ENCODE results near the gene RAB31. TPM values are rescaled to one million over a fixed set of nuclear protein-coding genes. Genes with fewer than 3 reads are reported as not detected.

Gene RAB31
- total RNA-seq, 2 experiments from 2014 or later, result 3.5 to 4.9 TPM

DNA sequence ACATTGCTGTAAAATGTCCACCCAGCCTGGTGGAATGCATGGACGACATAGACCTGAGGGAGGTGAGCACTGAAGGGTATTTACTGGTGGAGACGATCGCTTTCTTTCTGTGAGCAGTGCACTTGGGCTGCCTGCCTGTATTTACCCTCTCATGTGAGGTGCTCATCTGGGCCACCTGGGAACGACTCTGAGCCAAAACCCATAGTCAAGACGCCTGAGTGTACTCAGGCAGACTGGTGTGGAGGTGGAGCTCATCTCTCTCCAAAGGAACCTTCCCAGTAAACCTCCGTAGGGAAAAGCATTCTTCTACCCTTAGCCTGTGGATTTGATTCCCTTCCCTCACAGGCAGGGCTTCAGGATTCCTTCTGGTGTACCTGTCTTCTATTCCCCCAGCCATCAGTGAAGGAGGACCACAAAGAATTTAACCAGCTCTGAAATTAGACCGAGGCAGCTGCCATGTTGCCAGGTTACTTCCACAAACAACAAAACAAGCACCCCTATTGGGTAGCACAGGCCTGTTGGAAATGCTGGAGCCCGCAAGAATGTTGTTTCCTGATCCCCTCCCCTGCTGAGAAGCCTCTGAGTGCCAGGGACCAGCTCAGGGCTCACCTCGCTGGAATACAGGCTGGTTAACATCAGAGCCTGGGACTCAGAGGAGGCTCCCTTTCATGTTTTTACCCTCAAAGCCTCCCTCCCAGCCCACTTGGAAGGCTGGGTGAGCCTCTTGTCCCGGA is 130.2 kb downstream of the RAB31 start:
- Mint-ChIP-seq H3K36me3 (ENCODE audit: low read depth) (no peaks in the 10 kb centered on the region), H3K27ac (no peak overlapping the region), H3K27me3 (peaks cover 35% of the 10 kb centered on the region), H3K9me3 (no peaks in the 10 kb centered on the region), H3K4me1 (no peaks in the 10 kb centered on the region), H3K4me3 (no peak overlapping the region)
- ChIA-PET CTCF (no interaction called here), POLR2A (no interaction called here)
- DNase-seq, result no peak

DNA sequence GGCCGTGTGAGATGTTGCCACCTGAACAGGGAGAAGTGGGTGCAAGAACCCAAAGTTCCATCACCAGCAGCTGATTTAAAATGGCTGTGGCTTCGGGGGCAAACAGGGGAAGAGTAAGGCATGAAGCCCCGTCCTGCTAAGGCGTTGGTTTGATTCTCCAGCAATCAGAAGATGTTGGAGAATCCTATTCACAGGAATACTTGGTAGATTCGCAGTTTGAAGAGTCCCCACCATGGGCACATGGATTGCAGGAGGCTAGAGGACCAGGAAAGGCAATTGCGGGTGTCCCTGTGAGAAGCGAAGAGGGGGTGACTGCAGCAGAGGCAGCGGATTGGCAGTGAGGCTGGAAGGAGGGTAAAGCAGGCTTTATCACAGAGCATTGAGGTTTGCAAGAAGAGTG is 131.1 kb downstream of the RAB31 start:
- Mint-ChIP-seq H3K9me3 (no peaks in the 10 kb centered on the region), H3K27me3 (peaks cover 32% of the 10 kb centered on the region), H3K4me3 (no peak overlapping the region), H3K36me3 (ENCODE audit: low read depth) (no peaks in the 10 kb centered on the region), H3K27ac (no peak overlapping the region), H3K4me1 (no peaks in the 10 kb centered on the region)
- POLR2A ChIA-PET, result no interaction called here
- no peak for DNase-seq
- CTCF ChIA-PET, result no interaction called here

DNA sequence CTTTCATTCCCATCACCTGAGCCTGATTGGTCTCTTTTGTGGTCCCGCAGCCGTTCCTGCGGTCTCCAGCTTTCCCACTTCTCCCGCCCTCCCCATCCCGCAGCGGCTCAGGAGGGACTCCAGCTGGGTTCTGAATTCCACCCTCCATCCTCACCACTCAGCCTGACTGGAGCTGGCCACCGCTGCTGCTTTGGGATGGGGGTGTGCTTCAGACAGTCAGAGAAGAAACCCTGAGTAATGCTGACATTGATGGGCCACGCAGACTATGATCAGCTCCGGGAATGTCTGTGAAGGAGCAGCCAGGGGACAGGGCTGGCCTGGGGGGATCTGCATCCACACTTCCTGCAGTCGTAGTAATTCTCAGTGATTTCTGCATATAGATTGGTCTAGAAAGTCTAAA is 131.8 kb downstream of the RAB31 start:
- Mint-ChIP-seq H3K4me1 (no peaks in the 10 kb centered on the region), H3K27me3 (peaks cover 29% of the 10 kb centered on the region), H3K36me3 (ENCODE audit: low read depth) (no peaks in the 10 kb centered on the region), H3K27ac (no peak overlapping the region), H3K4me3 (no peak overlapping the region), H3K9me3 (no peaks in the 10 kb centered on the region)
- POLR2A ChIA-PET, result no interaction called here
- CTCF ChIA-PET, result no interaction called here
- no peak for DNase-seq

DNA sequence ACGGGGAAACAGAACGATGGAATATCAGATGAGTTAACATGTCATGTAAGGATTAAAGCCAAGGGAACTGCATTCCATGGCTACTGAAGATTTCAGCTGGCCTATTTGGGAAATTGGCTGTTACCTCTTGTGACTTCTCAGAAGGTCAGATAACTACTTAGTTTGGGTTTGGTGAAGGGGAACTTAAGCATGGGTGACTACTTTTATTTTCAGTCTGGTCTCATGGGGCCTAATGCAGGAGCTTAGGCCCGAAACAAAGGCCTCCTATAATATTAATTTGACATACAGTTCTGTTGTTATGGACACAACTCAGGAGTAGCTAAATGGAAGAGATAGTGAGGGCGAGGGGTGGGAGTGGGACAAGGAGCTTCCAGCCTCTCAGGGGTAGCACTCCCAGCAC is 133.7 kb downstream of the RAB31 start:
- H3K4me1 Mint-ChIP-seq, result no peaks in the 10 kb centered on the region
- POLR2A ChIA-PET, result no interaction called here
- no peaks in the 10 kb centered on the region for H3K36me3 Mint-ChIP-seq (ENCODE audit: low read depth)
- peaks cover 28% of the 10 kb centered on the region for H3K27me3 Mint-ChIP-seq
- no peak overlapping the region for H3K27ac Mint-ChIP-seq
- H3K4me3 Mint-ChIP-seq, result no peak overlapping the region
- H3K9me3 Mint-ChIP-seq, result no peaks in the 10 kb centered on the region
- no peak for DNase-seq
- CTCF ChIA-PET, result no interaction called here

DNA sequence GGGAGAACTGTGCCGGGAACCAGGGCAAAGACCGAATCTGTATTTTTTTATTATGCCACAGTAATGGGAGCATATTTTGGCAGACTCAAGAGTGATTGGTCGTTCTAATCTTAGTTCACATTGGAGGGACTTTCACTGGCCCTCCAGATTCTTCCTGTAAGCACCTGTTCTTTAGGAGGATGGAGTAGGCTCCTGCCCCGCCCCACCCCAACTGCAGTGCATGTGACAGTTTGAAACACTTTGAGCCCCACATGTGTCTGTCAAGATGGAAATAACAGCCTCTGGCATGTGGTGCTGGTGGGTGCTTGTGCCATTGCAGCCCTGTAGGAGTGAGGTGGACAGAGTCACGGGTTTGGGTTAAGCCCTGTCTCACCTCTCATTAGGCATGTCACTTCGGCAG is 134.3 kb downstream of the RAB31 start:
- DNase-seq, result no peak
- CTCF ChIA-PET, result no interaction called here
- H3K27me3 Mint-ChIP-seq, result peaks cover 30% of the 10 kb centered on the region
- no peak overlapping the region for H3K27ac Mint-ChIP-seq
- no peaks in the 10 kb centered on the region for H3K9me3 Mint-ChIP-seq
- H3K36me3 Mint-ChIP-seq (ENCODE audit: low read depth), result no peaks in the 10 kb centered on the region
- POLR2A ChIA-PET, result no interaction called here
- no peaks in the 10 kb centered on the region for H3K4me1 Mint-ChIP-seq
- no peak overlapping the region for H3K4me3 Mint-ChIP-seq

DNA sequence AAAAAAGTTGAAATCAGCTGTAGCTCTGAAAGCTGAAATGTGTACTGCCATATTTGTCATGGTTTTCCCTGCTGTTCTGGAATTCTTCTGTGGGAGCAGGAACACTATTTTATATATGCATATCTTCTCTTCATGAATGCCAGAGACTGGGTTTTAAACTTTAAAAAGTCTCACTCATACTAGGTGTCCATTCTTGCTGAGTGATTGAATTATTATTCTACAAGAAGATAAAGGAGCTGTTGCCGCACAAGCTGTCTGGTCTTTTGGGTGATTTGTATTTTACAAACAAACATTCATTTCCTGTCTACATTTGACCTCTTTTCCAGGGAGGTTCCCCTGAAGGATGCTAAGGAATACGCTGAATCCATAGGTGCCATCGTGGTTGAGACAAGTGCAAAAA is 137.2 kb downstream of the RAB31 start:
- Mint-ChIP-seq H3K4me3 (no peak overlapping the region), H3K9me3 (no peaks in the 10 kb centered on the region), H3K4me1 (no peaks in the 10 kb centered on the region), H3K27ac (no peak overlapping the region), H3K36me3 (ENCODE audit: low read depth) (no peaks in the 10 kb centered on the region), H3K27me3 (peaks cover 36% of the 10 kb centered on the region)
- no peak for DNase-seq
- CTCF ChIA-PET, result no interaction called here
- POLR2A ChIA-PET, result no interaction called here

DNA sequence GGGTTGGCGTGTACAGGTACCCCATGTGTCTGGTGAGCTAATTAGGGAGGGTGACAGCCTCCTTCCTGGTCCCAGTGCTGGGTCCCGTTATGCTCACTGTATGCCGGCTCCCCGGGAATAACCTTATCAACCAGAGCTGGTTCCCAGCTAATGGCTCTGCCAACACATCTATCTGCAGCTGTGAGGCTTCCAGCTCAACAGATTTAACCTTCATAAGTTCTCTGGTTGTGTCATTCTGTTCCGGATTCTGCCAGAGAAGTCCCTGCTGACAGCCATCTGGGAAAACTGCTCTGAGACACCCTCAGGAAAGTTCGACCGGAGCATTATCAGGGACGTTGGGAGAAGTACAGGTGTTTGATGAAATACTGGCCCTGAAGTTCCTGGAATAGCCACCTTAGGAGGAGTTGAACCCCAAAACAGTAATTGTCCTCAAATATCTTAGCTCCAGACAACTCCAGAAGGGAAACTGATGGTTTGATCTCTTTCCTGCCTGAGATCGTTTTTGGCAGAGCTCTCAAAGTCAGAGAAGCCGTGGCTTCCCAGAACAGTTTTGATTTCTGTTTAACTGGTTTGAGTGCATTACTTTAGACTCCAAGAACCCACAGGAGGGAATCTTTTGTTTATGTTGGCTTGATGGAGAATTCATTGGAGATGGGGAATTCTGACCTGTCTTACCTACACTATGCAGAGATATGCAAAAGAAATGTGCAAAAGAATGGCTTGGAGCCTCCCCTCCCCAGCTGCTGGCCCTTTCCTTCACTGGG is 138.2 kb downstream of the RAB31 start:
- peaks cover 39% of the 10 kb centered on the region for H3K27me3 Mint-ChIP-seq
- H3K4me3 Mint-ChIP-seq, result no peak overlapping the region
- no peaks in the 10 kb centered on the region for H3K9me3 Mint-ChIP-seq
- CTCF ChIA-PET, result no interaction called here
- H3K36me3 Mint-ChIP-seq (ENCODE audit: low read depth), result no peaks in the 10 kb centered on the region
- no peak for DNase-seq
- no peaks in the 10 kb centered on the region for H3K4me1 Mint-ChIP-seq
- POLR2A ChIA-PET, result no interaction called here
- no peak overlapping the region for H3K27ac Mint-ChIP-seq

DNA sequence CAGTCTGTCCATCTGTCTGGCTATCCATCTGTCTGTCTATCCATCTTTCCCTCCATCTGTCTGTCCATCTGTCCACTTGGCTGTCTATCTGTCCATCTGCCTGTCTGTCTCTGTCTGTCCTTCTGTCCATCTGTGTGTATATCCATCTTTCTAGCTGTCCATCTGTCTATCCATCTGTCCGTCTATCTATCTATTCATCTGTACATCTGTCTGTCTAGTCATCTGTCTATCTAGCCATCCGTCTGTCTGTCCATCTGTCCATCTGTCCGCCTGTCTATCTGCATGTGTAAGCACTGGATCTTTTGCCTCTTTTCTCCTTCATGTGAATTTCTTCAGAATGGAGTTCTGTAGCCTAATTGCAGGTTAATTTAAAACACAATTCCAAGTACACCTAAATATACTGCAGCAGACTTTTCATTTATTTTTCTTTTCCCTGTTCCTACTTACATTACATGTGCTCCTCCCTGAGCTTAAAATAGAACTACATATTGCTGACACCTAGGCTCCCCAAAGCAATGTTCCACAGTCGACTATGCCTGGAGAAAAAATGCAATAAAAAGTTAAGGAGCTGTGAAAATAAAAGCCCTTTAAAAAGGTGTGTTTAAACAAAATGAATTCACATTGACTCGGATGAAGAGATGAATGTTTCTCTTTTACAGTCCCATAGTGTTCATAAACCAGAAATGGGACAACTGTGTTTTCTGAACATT is 140.2 kb downstream of the RAB31 start:
- POLR2A ChIA-PET, result no interaction called here
- DNase-seq, result no peak
- Mint-ChIP-seq H3K27ac (no peak overlapping the region), H3K4me3 (no peak overlapping the region), H3K27me3 (peaks cover 42% of the 10 kb centered on the region), H3K9me3 (no peaks in the 10 kb centered on the region), H3K36me3 (ENCODE audit: low read depth) (no peaks in the 10 kb centered on the region), H3K4me1 (no peaks in the 10 kb centered on the region)
- CTCF ChIA-PET, result no interaction called here

DNA sequence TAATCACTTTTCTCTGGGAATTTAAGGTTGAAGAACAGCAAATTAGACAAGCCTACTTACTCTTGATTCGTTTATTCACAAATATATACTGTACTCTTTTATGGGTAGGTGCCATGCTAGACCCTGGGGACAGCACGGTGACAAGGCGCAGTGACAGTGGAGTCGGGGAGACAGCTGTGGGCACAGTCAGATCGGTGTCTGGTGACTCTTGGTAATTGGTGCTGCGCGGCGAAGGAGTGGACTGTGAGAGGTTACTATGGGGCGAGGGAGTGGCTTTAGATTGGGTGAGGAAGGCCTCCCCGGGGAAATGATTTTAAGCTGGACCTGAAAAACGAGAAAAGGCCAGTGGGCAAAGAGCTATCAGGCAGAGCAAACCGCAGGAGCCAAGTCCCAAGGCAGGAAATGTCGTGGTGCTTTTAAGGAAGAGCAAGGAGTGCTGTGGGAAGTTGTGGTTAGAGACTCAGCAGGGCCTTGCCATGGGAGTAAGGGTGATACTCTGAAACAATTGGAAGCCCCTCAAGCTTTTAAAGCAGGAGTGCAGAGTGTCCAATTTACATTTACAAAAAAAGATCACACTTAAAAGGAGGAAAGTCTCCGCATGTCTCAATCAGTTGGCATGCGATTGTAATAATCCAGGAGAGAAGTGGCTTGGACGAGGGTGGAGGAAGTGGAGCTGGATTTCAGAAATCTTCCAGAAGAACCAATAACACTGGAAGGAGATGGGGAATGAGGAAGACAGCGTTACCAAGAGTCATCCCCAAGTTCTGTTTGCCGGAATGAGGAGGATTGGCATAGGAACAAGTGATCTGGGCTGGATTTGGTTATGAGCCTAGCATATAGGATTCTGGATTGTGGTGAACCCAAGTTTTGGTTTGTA is 141.5 kb downstream of the RAB31 start:
- H3K4me1 Mint-ChIP-seq, result no peaks in the 10 kb centered on the region
- H3K27me3 Mint-ChIP-seq, result peaks cover 46% of the 10 kb centered on the region
- CTCF ChIA-PET, result no interaction called here
- H3K4me3 Mint-ChIP-seq, result no peak overlapping the region
- H3K36me3 Mint-ChIP-seq (ENCODE audit: low read depth), result no peaks in the 10 kb centered on the region
- POLR2A ChIA-PET, result no interaction called here
- no peak overlapping the region for H3K27ac Mint-ChIP-seq
- H3K9me3 Mint-ChIP-seq, result no peaks in the 10 kb centered on the region
- DNase-seq, result no peak

DNA sequence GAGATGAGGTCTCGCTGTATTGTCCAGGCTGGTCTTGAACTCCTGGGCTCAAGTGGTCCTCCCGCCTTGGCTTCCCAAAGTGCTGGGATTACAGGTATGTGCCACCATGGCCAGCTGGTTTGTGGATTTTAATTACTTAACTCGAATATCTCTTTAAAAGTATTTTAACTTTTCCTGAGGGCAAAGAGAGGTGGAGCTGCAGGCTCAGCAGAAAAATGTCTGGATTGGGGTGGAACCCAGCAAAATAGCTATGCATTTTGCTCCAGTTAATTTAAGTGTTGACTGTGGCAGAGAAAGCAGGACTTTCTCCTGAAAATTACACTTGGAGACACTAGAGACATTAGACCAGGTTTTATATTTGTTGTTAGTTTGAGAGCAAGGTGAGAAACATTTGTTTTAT is 142.2 kb downstream of the RAB31 start:
- Mint-ChIP-seq H3K9me3 (no peaks in the 10 kb centered on the region), H3K4me1 (no peaks in the 10 kb centered on the region), H3K27ac (no peak overlapping the region), H3K36me3 (ENCODE audit: low read depth) (no peaks in the 10 kb centered on the region), H3K27me3 (peaks cover 43% of the 10 kb centered on the region), H3K4me3 (no peak overlapping the region)
- ChIA-PET POLR2A (no interaction called here), CTCF (no interaction called here)
- DNase-seq, result no peak

DNA sequence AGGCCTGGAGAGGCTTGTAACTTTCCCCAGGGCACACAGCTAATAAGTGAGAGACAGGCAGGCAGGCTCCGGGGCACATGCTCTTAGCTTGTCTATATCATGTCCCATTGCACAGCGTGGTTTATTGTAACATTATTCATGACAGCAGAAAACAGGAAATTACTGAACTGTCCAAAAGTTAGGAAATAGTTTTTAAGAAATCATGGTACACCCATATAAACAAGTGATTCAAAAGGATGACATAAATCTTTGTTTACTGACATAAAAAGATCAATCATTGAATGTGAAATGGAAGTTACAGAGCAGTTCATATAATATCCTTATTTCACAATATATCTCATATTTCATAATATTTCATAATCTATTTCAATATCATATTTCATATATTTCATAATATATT is 143.4 kb downstream of the RAB31 start:
- Mint-ChIP-seq H3K4me1 (no peaks in the 10 kb centered on the region), H3K36me3 (ENCODE audit: low read depth) (no peaks in the 10 kb centered on the region), H3K4me3 (no peak overlapping the region), H3K27me3 (peaks cover 41% of the 10 kb centered on the region), H3K27ac (no peak overlapping the region), H3K9me3 (no peaks in the 10 kb centered on the region)
- CTCF ChIA-PET, result interaction anchor here (0.8 to 0.9 kb wide), 2 partner anchors 10 to 100 kb away, joined by 4 read pairs; no protein-coding TSS in a partner anchor
- POLR2A ChIA-PET, result no interaction called here
- DNase-seq, result no peak

DNA sequence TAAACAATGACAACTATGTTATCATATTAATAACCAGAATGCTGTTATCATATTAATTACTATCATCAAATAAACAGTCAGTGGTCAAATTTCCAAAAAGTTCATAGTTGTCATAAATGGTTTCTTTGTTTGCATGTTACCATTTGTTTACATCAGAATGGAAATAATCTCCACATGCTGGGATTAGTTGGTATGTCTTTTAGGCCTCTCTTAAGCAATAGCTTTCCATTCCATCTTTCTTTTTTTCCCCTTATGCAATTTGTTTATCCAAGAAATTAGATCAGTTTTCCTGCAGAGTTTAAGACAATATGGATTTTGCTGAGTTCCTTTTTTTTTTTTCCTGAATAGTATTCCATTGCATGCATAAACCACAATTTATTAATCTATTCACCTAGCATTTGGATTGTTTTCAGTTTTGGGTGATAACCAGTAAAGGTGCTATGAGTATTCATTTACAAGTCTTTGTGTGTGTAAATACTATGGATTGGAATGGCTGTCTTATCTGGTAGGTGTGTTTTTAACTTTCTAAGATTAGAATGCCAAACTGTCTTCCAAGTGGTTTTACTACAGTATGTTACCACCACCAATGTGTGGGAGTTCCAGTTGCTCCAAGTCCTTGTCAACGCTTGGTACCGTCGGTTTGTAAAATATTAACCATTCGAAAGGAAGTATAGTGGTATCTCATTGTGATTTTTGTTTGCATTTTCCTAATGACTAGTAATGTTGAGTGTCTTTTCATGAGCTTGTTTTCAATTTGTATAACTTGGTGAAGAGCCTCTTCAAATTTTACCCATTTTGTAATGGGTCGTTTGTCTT is 144.4 kb downstream of the RAB31 start:
- ChIA-PET CTCF (no interaction called here), POLR2A (no interaction called here)

More for the DNA sequence above, 144.4 kb downstream of the RAB31 start:
- H3K4me3 Mint-ChIP-seq, result no peak overlapping the region
- peaks cover 33% of the 10 kb centered on the region for H3K27me3 Mint-ChIP-seq
- H3K36me3 Mint-ChIP-seq (ENCODE audit: low read depth), result no peaks in the 10 kb centered on the region
- DNase-seq, result no peak
- H3K4me1 Mint-ChIP-seq, result no peaks in the 10 kb centered on the region
- H3K27ac Mint-ChIP-seq, result no peak overlapping the region
- H3K9me3 Mint-ChIP-seq, result no peaks in the 10 kb centered on the region
